Gastroesophageal sphincter (tissue), 2 donors: ENCODE data around the gene TSSK3.

Source experiments
- EP300 ChIP-seq: sonication (generic); formaldehyde crosslinking; IDR thresholded peaks from one replicate; pipeline ENCODE4 v1.6.1; 2017; ENCODE audit warnings: antibody characterized with exemption, mild to moderate bottlenecking
- POLR2A ChIP-seq, 2 donors: fragments of 450-650 bp; IDR thresholded peaks; one replicate each; pipeline ENCODE4 v1.6.1; 2017; ENCODE audit warnings: antibody characterized with exemption in 2 of 2, mild to moderate bottlenecking in 2 of 2, moderate library complexity in 1 of 2

- TF ChIP-seq POLR2A (IDR thresholded peaks at IDR 0.05) (no peak), EP300 (no peak)
Observed at GRCh38 chr1:32398401-32398800, 36.1 kb downstream of the TSSK3 start.
